Esophagus squamous epithelium (tissue), 5 donors: Measurements from ENCODE around the gene CA11. TPM values are rescaled to one million over a fixed set of nuclear protein-coding genes. Genes with fewer than 3 reads are reported as not detected.

Source experiments
- DNase-seq: peaks from one replicate; lab custom pipeline; 2025; lab: John Stamatoyannopoulos, UW
- H3K27ac ChIP-seq, 4 donors: fragments of 200-600 bp; sonication (generic); one replicate each; pipeline ENCODE4 v1.5.1; 2016 to 2019; ENCODE audit warnings: mild to moderate bottlenecking in 1 of 4
- H3K27me3 ChIP-seq, 4 donors: fragments of 200-600 bp; sonication (generic); 1 replicate in 3 of 4; 2 replicates in 1 of 4; pipeline versions ENCODE4 v1.5.1 to v1.6.0; 2017 to 2021; ENCODE audit warnings: antibody characterized with exemption in 1 of 4
- H3K36me3 ChIP-seq, 3 donors: fragments of 200-600 bp; sonication (generic); one replicate each; pipeline ENCODE4 v1.5.1; 2016 to 2019
- H3K4me1 ChIP-seq, 3 donors: fragments of 200-600 bp; sonication (generic); one replicate each; pipeline ENCODE4 v1.5.1; 2017 to 2019
- H3K4me3 ChIP-seq, 4 donors: fragments of 200-600 bp; sonication (generic); 1 replicate in 3 of 4; 2 replicates in 1 of 4; pipeline ENCODE4 v1.5.1; 2016 to 2019; ENCODE audit warnings: mild to moderate bottlenecking in 2 of 4, moderate library complexity in 1 of 4
- H3K9me3 ChIP-seq, 3 donors: fragments of 200-600 bp; sonication (generic); one replicate each; pipeline ENCODE4 v1.5.1; 2016 to 2019
- POLR2A ChIP-seq, 4 donors: fragments of 450-650 bp; IDR thresholded peaks; one replicate each; pipeline ENCODE4 v1.6.1; 2017; ENCODE audit warnings: antibody characterized with exemption in 4 of 4, mild to moderate bottlenecking in 4 of 4, moderate library complexity in 3 of 4
- WGBS, 2 donors: methylation state at CpG; one replicate each; pipeline ENCODE4 v1.1.5; 2018; 5-methylcytosine and 5-hydroxymethylcytosine counted together
- intact Hi-C: fragments of 100-400 bp; cut with DNase I; formaldehyde crosslinking; loops from one replicate; pipeline ENCODE4 v1.15.0; 2022
- total RNA-seq, 4 donors: library from RNA; depleted of rRNA; stranded (reverse); fragments of >200 nt; gene quantifications; one replicate each; pipeline ENCODE4 v1.1.0, GENCODE V29; 2016
- TF ChIP-seq, protein P1 (sequence below), 6 experiments: fragments of 450-650 bp in 4 of 6; fragments of 200-600 bp in 2 of 6; sonication (generic) in 2 of 6; IDR thresholded peaks; one replicate each; pipeline ENCODE4 v1.5.1; 2016 to 2019; ENCODE audit warnings: antibody characterized with exemption in 6 of 6, mild to moderate bottlenecking in 4 of 6, moderate library complexity in 4 of 6
- donor health status: DM: yes; HTN: yes; CAD: no.

The CA11 gene
- total RNA-seq, 4 donors from 2014 or later: 1.4 to 6.9 (median 5.2) TPM

DNA sequence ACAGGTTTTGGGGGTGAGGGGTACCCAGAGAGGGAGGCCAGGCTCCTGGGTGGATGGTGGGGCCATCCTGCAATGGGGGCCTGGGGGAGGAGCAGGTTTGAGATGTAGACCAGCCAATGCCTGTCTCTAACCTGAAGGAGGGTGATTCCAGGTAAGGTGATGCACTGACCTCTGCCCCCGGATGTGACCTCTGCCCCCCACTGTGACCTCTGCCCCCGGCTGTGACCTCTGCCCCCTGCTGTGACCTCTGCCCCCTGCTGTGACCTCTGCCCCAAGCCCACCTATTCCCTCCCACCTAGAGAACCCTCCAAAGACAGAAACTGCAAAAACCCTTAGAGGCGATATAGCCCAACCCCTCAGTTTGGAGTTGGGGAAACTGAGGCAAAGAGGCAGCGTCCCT is 49.8 kb downstream of the CA11 start:
- no peak overlapping the region for H3K27ac ChIP-seq
- intact Hi-C loops: no loop called here
- no peaks in the 10 kb centered on the region for H3K4me1 ChIP-seq
- TF ChIP-seq, protein P1, sequence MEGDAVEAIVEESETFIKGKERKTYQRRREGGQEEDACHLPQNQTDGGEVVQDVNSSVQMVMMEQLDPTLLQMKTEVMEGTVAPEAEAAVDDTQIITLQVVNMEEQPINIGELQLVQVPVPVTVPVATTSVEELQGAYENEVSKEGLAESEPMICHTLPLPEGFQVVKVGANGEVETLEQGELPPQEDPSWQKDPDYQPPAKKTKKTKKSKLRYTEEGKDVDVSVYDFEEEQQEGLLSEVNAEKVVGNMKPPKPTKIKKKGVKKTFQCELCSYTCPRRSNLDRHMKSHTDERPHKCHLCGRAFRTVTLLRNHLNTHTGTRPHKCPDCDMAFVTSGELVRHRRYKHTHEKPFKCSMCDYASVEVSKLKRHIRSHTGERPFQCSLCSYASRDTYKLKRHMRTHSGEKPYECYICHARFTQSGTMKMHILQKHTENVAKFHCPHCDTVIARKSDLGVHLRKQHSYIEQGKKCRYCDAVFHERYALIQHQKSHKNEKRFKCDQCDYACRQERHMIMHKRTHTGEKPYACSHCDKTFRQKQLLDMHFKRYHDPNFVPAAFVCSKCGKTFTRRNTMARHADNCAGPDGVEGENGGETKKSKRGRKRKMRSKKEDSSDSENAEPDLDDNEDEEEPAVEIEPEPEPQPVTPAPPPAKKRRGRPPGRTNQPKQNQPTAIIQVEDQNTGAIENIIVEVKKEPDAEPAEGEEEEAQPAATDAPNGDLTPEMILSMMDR (IDR thresholded peaks at IDR 0.05): no peak
- TF ChIP-seq POLR2A (IDR thresholded peaks at IDR 0.05): no peak
- H3K27me3 ChIP-seq: peaks cover 0 to 13% (median 0%) of the 10 kb centered on the region in 4 donors
- no peak for DNase-seq
- WGBS, 2 donors: 75% methylated on average over 2 of the region's 4 CpGs; no CpG with 5 or more reads in 1 of the 2 donors
- no peak overlapping the region for H3K4me3 ChIP-seq
- H3K9me3 ChIP-seq: no peaks in the 10 kb centered on the region
- H3K36me3 ChIP-seq: peaks cover 0 to 97% (median 4%) of the 10 kb centered on the region in 3 donors

- Histone ChIP-seq H3K4me3 (no peak overlapping the region), H3K27me3 (peaks cover 0 to 13% (median 0%) of the 10 kb centered on the region in 4 donors), H3K27ac (no peak overlapping the region), H3K36me3 (peaks cover 0 to 97% (median 4%) of the 10 kb centered on the region in 3 donors), H3K9me3 (no peaks in the 10 kb centered on the region), H3K4me1 (no peaks in the 10 kb centered on the region)
- no peak for DNase-seq
- TF ChIP-seq POLR2A (IDR thresholded peaks at IDR 0.05): no peak
- TF ChIP-seq, protein P1 (IDR thresholded peaks at IDR 0.05): no peak
- intact Hi-C loops: no loop called here
- WGBS, 2 donors: 63 to 82% methylated on average over 1 to 6 of the region's 6 CpGs
Measured at GRCh38 chr19:48595833-48596232, 50.2 kb downstream of the CA11 start.

GRCh38 chr19:48595171-48595570 is 50.8 kb downstream of the CA11 start:
- TF ChIP-seq, protein P1 (IDR thresholded peaks at IDR 0.05): no peak
- TF ChIP-seq POLR2A (IDR thresholded peaks at IDR 0.05): no peak
- 91 to 93% methylated on average over 7 to 9 of the region's 9 CpGs for WGBS, 2 donors
- DNase-seq: no peak
- H3K27me3 ChIP-seq: peaks cover 0 to 13% (median 0%) of the 10 kb centered on the region in 4 donors
- no peak overlapping the region for H3K27ac ChIP-seq
- no peaks in the 10 kb centered on the region for H3K9me3 ChIP-seq
- no peak overlapping the region for H3K4me3 ChIP-seq
- no peaks in the 10 kb centered on the region for H3K4me1 ChIP-seq
- peaks cover 0 to 94% (median 4%) of the 10 kb centered on the region in 3 donors for H3K36me3 ChIP-seq
- intact Hi-C loops: no loop called here

- TF ChIP-seq, protein P1 (IDR thresholded peaks at IDR 0.05): peak in 1 of 6 experiments; percentile 13
- TF ChIP-seq POLR2A (IDR thresholded peaks at IDR 0.05): no peak
- Histone ChIP-seq H3K4me3 (no peak overlapping the region), H3K27me3 (no peaks in the 10 kb centered on the region), H3K4me1 (peaks cover 0 to 22% (median 11%) of the 10 kb centered on the region in 3 donors), H3K9me3 (no peaks in the 10 kb centered on the region), H3K27ac (no peak overlapping the region), H3K36me3 (peaks cover 0 to 61% (median 0%) of the 10 kb centered on the region in 3 donors)
- no peak for DNase-seq
- WGBS, 2 donors: 70 to 89% methylated on average over 3 of the region's 5 CpGs
- intact Hi-C loops: no loop called here
Measured at GRCh38 chr19:48591021-48591420, 55.0 kb downstream of the CA11 start.

DNA sequence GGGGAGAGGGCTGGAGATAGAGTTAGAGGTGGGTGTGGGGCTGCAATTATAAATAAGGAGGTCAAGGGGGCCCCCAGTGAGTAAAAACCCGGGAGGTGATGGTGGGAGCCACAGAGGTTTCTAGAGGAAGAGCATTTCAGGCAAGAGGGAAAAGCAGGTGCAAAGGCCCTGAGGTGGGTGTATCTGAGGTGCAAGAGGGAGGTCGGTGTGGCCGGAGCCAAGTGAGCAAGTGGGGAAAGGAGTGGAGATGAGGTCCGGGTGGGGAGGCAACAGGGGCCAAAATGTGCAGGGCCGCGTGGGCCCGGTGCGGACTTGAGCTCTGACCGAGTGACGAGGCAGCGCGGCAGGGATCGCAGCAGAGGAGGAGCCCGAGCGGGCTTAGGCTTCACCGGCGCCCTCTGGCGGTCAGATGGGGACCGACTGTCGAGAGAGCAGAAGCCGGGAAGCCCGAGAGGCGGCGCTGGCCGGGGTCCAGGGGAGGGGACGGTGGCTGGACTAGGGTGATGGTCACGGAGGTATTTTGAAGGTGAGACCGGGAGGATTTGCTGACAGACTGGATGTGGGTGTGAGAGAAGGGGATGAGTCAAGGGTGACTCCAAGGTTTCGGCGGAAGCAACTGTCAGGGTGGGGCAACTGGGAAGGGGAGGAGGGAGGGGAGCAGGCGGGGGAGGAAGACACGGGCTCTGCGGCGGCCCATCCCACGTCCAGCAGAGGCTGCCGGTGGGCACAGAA is 57.2 kb downstream of the CA11 start:
- TF ChIP-seq POLR2A (IDR thresholded peaks at IDR 0.05): no peak
- TF ChIP-seq, protein P1 (IDR thresholded peaks at IDR 0.05): peak; percentile 76 to 97 (median 94)
- peak overlapping the region in 3 of 4 donors; percentile 31 to 70 (median 35) for H3K4me3 ChIP-seq
- H3K36me3 ChIP-seq: peaks cover 0 to 41% (median 0%) of the 10 kb centered on the region in 3 donors
- peaks cover 4 to 31% (median 16%) of the 10 kb centered on the region in 3 donors for H3K4me1 ChIP-seq
- 3 to 5% methylated on average over 34 of the region's 36 CpGs for WGBS, 2 donors
- H3K9me3 ChIP-seq: no peaks in the 10 kb centered on the region
- no peaks in the 10 kb centered on the region for H3K27me3 ChIP-seq
- intact Hi-C loops: loop anchor here (2.0 kb wide), 1 partner anchor 80 kb away; no protein-coding TSS in a partner anchor
- no peak for DNase-seq
- peak overlapping the region; percentile 53 to 74 (median 68) for H3K27ac ChIP-seq
